ENCODE measurements around the gene EXOSC2.

DNA sequence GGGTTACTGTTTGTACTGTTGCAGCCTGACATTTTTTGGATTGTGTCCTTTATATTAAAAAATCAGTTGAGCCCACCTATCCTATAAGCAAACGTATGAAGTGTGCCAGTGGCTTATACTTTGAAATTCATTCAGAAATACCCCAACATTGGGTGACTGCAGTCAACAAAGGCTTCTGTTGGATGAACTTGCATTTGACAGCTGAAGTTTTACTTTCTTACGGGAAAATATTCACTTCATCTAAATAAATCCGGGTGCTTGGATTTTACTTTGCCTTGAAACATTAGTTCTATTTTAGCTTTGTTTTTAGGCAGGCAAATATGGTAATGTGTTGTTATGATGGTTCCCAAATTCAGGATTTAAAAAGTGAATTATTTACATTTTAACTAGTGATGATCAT is 21.7 kb downstream of the EXOSC2 start:
- TF ChIP-seq CTCF (IDR thresholded peaks at IDR 0.05) (no peak), POLR2A (IDR thresholded peaks at IDR 0.05) (no peak)
